DMS153 treated with DMSO at 0.1 percent for 48 hours (cell line): ENCODE results near the gene JUN.

ENCODE experiments used
- DNase-seq: peaks from one replicate; lab custom pipeline; 2025; ENCODE audit not compliant: unreplicated experiment; lab: John Stamatoyannopoulos, UW

The JUN gene

GRCh38 chr1:58784758-58785441 is 1.1 kb upstream of the JUN start:
- peak; percentile 77 for DNase-seq

- DNase-seq = no peak
These were observed 506 bp downstream of the JUN start for GRCh38 chr1:58783090-58783992.

- DNase-seq = no peak
These were observed 1.4 kb downstream of the JUN start for GRCh38 chr1:58782178-58783089.

GRCh38 chr1:58781541-58782177 is 2.2 kb downstream of the JUN start:
- DNase-seq = peak; percentile 50

- peak; percentile 28 for DNase-seq
These were observed 2.9 kb downstream of the JUN start for GRCh38 chr1:58780836-58781452.

- no peak for DNase-seq
These were observed 3.4 kb downstream of the JUN start for GRCh38 chr1:58780411-58780810.

- DNase-seq = peak; percentile 97
These were observed 4.0 kb downstream of the JUN start for GRCh38 chr1:58779801-58780382.

GRCh38 chr1:58779059-58779754 is 4.6 kb downstream of the JUN start:
- DNase-seq = no peak

GRCh38 chr1:58778385-58779000 is 5.4 kb downstream of the JUN start:
- DNase-seq = no peak

GRCh38 chr1:58774027-58774426 is 9.8 kb downstream of the JUN start:
- DNase-seq = no peak

GRCh38 chr1:58773406-58773840 is 10.4 kb downstream of the JUN start:
- DNase-seq = peak; percentile 88

GRCh38 chr1:58769809-58770320 is 14.0 kb downstream of the JUN start:
- no peak for DNase-seq

- DNase-seq = peak; percentile 31
These were observed 14.7 kb downstream of the JUN start for GRCh38 chr1:58768971-58769808.

GRCh38 chr1:58768191-58768731 is 15.6 kb downstream of the JUN start:
- no peak for DNase-seq

- no peak for DNase-seq
These were observed 16.7 kb downstream of the JUN start for GRCh38 chr1:58767143-58767542.

GRCh38 chr1:58765441-58765840 is 18.4 kb downstream of the JUN start:
- DNase-seq = no peak

- DNase-seq = no peak
These were observed 18.8 kb downstream of the JUN start for GRCh38 chr1:58765006-58765405.
